ENCODE measurements around the gene LYZL6. TPM values are rescaled to one million over a fixed set of nuclear protein-coding genes. Genes with fewer than 3 reads are reported as not detected.

LYZL6 gene
- polyA plus RNA-seq, 3 donors: not detected

- H3K27me3 ChIP-seq (ENCODE audit: control insufficient read depth in 2 of 2, insufficient read depth in 2 of 2, low read length in 2 of 2): no peaks in the 10 kb centered on the region
- intact Hi-C loops (cut with micrococcal nuclease): no loop called here
- H3K27ac ChIP-seq (ENCODE audit: low read depth in 1 of 2, low read length in 2 of 2): no peak overlapping the region
- no peak overlapping the region for H3K9ac ChIP-seq (ENCODE audit: insufficient read depth, low read length, poor library complexity, severe bottlenecking)
- no peak for DNase-seq
- no peaks in the 10 kb centered on the region for H3K9me3 ChIP-seq (replicated peaks in 1 of 2; ENCODE audit: control insufficient read depth in 1 of 2, insufficient read depth in 1 of 2, low read length in 2 of 2)
- H3K4me1 ChIP-seq (ENCODE audit: control insufficient read depth in 1 of 2, insufficient read depth in 2 of 2, low read length in 2 of 2): no peaks in the 10 kb centered on the region
- Mint-ChIP-seq H3K27me3 (ENCODE audit: low read depth in 3 of 3) (peaks cover under 1 to 1% (median 1%) of the 10 kb centered on the region in 3 donors), H3K4me3 (no peak overlapping the region), H3K4me1 (no peaks in the 10 kb centered on the region), H3K27ac (no peak overlapping the region), H3K36me3 (no peaks in the 10 kb centered on the region), H3K9me3 (no peaks in the 10 kb centered on the region)
- no peak overlapping the region for H3K4me2 ChIP-seq (replicated peaks; ENCODE audit: extremely low read depth, low read length, poor library complexity, severe bottlenecking)
- H2AFZ ChIP-seq (ENCODE audit: insufficient read depth, low read depth, low read length, poor library complexity, severe bottlenecking): no peak overlapping the region
- no peaks in the 10 kb centered on the region for H3K36me3 ChIP-seq (replicated peaks in 1 of 2; ENCODE audit: control insufficient read depth in 1 of 2, insufficient read depth in 2 of 2, low read length in 2 of 2)
- H3K4me3 ChIP-seq (replicated peaks in 1 of 3; ENCODE audit: low read depth in 2 of 3, low read length in 3 of 3): no peak overlapping the region
- 85% methylated on average over 6 of the region's 7 CpGs for WGBS (ENCODE audit: insufficient coverage)
- H3K79me2 ChIP-seq (ENCODE audit: insufficient read depth, low read length): no peaks in the 10 kb centered on the region
- TF ChIP-seq CTCF (IDR thresholded peaks at IDR 0.05): no peak
- no peaks in the 10 kb centered on the region for H4K20me1 ChIP-seq (ENCODE audit: insufficient read depth, low read length)
Measured at GRCh38 chr17:35948092-35948491, 4.6 kb upstream of the LYZL6 start.

- no peaks in the 10 kb centered on the region for H3K79me2 ChIP-seq (ENCODE audit: insufficient read depth, low read length)
- H3K9me3 ChIP-seq (replicated peaks in 1 of 2; ENCODE audit: control insufficient read depth in 1 of 2, insufficient read depth in 1 of 2, low read length in 2 of 2): no peaks in the 10 kb centered on the region
- no peak overlapping the region for H3K4me3 Mint-ChIP-seq
- no peak overlapping the region for H3K9ac ChIP-seq (ENCODE audit: insufficient read depth, low read length, poor library complexity, severe bottlenecking)
- peaks cover 1 to 3% (median 1%) of the 10 kb centered on the region in 3 donors for H3K27me3 Mint-ChIP-seq (ENCODE audit: low read depth in 3 of 3)
- peak; percentile 34 to 62 (median 50) for DNase-seq
- peak; percentile 92 for TF ChIP-seq CTCF (IDR thresholded peaks at IDR 0.05)
- H3K9me3 Mint-ChIP-seq: no peaks in the 10 kb centered on the region
- H3K4me1 Mint-ChIP-seq: no peaks in the 10 kb centered on the region
- H3K27me3 ChIP-seq (ENCODE audit: control insufficient read depth in 2 of 2, insufficient read depth in 2 of 2, low read length in 2 of 2): no peaks in the 10 kb centered on the region
- H3K36me3 ChIP-seq (replicated peaks in 1 of 2; ENCODE audit: control insufficient read depth in 1 of 2, insufficient read depth in 2 of 2, low read length in 2 of 2): no peaks in the 10 kb centered on the region
- H3K4me2 ChIP-seq (replicated peaks; ENCODE audit: extremely low read depth, low read length, poor library complexity, severe bottlenecking): peak overlapping the region; percentile 29
- no peak overlapping the region for H3K4me3 ChIP-seq (replicated peaks in 1 of 3; ENCODE audit: low read depth in 2 of 3, low read length in 3 of 3)
- H2AFZ ChIP-seq (ENCODE audit: insufficient read depth, low read depth, low read length, poor library complexity, severe bottlenecking): no peak overlapping the region
- H3K27ac Mint-ChIP-seq: no peak overlapping the region
- no peak overlapping the region for H3K27ac ChIP-seq (ENCODE audit: low read depth in 1 of 2, low read length in 2 of 2)
- no peaks in the 10 kb centered on the region for H3K36me3 Mint-ChIP-seq
- H3K4me1 ChIP-seq (ENCODE audit: control insufficient read depth in 1 of 2, insufficient read depth in 2 of 2, low read length in 2 of 2): no peaks in the 10 kb centered on the region
- no peaks in the 10 kb centered on the region for H4K20me1 ChIP-seq (ENCODE audit: insufficient read depth, low read length)
- intact Hi-C loops (cut with micrococcal nuclease): no loop called here
- 88% methylated on average over 3 of the region's 12 CpGs for WGBS (ENCODE audit: insufficient coverage)
Measured at GRCh38 chr17:35947156-35947585, 3.7 kb upstream of the LYZL6 start.

Measured in CD14-positive monocyte (primary cell).